T-helper 2 cell (primary cell): ENCODE measurements around the gene MACO1.
"Not testable (repeated sequence)": the region's sequence is repeated elsewhere in the genome, so short reads cannot be mapped to it uniquely, and the experiment has no call there.

Experiments
- DNase-seq, 5 experiments: peaks; one replicate each; pipeline versions ENCODE4 v3.0.0 to v3.0.0-alpha.2; 2012 to 2022

MACO1 gene

GRCh38 chr1:25458541-25459298, 28.0 kb downstream of the MACO1 start:
- DNase-seq, result no peak

- no peak for DNase-seq
Measured at GRCh38 chr1:25460020-25460419, 29.3 kb downstream of the MACO1 start.

- not testable (repeated sequence) for DNase-seq
Measured at GRCh38 chr1:25460816-25461215, 30.1 kb downstream of the MACO1 start.

DNA sequence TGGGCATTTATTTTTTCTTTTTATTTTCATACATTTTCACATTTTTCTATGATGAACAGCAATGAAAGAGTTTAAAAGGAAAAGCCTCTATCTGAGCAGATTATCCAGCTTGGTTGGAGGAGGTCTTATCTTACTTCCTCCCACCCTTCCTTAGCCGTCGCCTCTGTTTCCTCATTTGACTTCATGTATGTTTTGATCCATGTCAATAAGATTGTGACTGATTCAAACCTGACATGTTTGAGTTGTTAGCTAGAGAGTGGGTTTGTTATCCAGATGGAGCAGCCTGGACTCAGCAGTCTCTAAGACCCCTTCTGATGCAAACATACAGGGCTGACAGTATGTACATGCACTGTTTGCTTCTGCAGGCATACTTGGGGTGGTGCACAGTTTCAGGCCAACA, 31.2 kb downstream of the MACO1 start:
- no peak for DNase-seq

DNA sequence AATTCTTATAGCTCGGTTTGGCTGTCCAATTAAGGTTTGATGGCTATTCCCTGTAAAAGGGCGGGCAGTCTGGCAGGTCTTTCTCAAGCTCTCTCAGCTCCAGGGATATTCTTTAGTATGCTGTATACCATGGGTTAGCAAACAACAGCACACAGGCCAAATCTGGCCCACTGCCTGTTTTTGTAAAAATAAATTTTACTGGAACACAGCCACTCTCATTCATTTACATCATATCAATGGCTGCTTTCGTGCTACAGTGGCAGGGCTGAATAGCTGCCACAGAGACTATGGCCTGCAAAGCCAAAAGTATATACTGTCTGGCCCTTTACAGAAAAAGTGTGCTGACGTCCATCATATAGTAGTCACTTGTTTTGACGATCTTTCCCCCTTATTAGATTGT, 32.0 kb downstream of the MACO1 start:
- no peak for DNase-seq

GRCh38 chr1:25467193-25467592, 36.5 kb downstream of the MACO1 start:
- DNase-seq, result peak in 1 of 5 experiments; percentile 67

DNA sequence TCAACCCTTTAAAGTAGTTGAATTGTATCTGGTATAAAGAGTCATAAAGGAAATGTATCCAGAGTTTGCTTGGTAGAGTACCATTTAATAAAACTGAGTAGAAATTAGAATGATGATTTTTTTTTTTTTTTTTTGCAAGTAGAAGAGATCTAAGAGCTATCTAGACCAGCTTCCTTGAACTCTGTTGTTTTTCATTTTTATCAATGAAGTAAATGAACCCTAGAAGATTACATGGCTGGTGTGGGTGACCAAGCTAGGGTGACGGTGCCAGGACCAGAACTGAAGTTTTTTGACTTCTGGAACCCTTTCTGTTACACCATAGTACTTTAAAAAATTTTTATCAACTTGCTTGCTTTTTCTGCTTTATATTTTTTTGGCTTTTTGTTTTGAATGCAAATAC, 36.9 kb downstream of the MACO1 start:
- DNase-seq, result no peak

GRCh38 chr1:25468033-25468432, 37.3 kb downstream of the MACO1 start:
- no peak for DNase-seq

GRCh38 chr1:25469177-25469576, 38.5 kb downstream of the MACO1 start:
- DNase-seq, result no peak

GRCh38 chr1:25472471-25472870, 41.8 kb downstream of the MACO1 start:
- no peak for DNase-seq

DNA sequence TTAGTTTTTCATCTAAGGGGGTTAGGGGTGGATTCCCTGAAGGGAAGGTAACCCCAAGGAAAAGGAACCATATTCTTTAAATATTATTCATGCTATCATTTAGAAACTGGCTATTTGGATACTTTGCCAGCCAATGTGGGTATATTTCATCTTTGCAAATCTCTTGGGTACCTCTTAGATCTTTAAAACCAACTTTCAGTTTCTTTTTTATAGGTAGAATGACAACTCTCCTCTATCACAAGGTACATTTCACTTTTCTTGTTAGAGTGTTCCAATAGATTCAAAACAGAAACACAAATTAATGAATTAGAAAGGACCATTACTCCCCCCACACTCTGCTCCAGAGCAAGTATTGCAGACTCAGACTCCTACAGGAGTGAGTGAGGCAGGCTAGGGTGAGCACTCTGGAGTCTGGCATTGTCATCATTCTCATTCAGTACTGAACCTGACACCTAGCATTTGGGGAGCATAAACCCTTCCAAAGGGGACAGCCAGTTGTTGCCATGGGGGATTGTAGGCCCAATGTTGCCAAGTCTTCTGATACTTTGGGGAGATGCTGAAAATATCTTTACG, 43.0 kb downstream of the MACO1 start:
- DNase-seq, result peak in 1 of 5 experiments; percentile 26

- no peak for DNase-seq
Measured at GRCh38 chr1:25474439-25475047, 43.8 kb downstream of the MACO1 start.

- DNase-seq, result peak in 1 of 5 experiments; percentile 33
Measured at GRCh38 chr1:25476186-25477097, 45.7 kb downstream of the MACO1 start.

GRCh38 chr1:25477448-25478034, 46.8 kb downstream of the MACO1 start:
- DNase-seq, result no peak

GRCh38 chr1:25478633-25479032, 47.9 kb downstream of the MACO1 start:
- DNase-seq, result no peak

GRCh38 chr1:25481625-25482024, 50.9 kb downstream of the MACO1 start:
- DNase-seq, result no peak

DNA sequence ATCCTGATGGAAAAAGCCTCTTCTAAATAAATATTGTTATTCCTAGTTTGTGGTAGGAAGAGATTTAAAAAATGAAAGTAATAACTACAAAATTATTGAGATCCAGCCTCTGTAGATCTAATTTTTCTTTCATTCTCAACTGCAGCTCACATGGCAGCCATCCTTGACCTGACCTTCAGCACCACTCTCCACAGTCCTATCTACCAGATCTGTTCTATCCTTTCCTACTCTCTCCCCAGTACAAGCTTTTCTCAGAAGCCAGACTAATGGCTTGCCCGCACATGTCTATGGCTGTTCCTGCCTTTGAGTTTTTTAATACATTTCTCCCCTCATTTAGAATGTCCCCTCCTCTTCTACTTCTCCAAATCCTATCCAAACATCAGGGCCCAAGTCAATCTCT, 51.5 kb downstream of the MACO1 start:
- DNase-seq, result no peak

DNA sequence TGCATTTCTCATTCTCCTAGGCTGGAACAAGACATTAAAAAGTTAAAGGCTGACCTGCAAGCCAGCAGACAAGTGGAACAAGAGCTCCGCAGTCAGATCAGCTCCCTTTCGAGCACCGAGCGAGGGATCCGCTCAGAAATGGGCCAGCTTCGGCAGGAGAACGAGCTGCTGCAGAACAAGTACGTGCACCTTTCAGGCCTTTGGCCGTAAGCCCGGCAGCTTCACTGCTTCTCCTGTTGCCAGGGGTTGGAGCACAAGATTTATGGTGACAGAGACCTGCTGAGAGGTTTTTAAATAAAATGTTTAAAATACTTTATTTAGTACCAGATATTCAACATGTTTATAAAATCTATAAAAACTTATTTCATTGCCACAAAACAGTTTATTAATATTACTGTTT, 53.4 kb downstream of the MACO1 start:
- no peak for DNase-seq

DNA sequence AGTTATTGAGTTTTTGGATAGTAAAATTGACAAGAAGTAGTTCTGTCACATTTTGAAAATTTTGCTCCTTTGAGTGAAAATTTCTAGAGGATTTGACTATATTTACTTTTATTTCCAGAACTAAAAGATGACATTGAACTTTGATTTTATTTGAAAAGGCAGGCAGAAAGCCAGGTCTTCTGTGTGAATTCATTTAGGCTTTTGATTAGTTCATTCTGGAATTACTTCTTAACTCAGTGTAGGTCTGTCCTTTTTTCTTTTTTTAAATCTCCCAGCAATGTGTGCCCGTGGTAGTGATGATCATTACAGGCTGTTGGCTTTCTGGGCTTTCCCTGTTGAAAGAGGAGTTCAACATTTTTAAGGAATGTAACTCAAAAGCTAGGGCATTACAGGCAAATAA, 53.8 kb downstream of the MACO1 start:
- no peak for DNase-seq

- no peak for DNase-seq
Measured at GRCh38 chr1:25485536-25486411, 55.1 kb downstream of the MACO1 start.

DNA sequence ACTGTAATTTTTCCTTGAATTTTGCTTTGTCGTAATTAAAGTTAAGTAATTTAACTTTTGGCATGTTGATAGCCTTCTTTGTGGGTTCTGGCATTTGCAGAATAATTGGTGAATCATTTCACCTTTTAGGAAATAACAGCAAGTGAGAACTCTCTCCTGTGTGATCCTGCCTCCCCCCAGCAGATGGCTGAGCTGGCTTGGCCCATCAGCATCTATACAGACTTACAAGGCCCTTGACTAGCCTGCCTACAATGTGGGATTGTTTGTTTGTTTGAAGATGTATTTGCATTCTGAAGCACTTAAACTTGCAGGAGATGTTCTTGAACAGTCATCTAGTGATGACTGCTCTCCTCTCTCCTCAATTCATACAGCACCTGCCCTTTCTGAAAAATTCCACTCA, 55.9 kb downstream of the MACO1 start:
- DNase-seq, result peak in 1 of 5 experiments; percentile 16

- DNase-seq, result peak in 2 of 5 experiments; percentile 16 to 17
Measured at GRCh38 chr1:25487628-25488027, 56.9 kb downstream of the MACO1 start.
